Activated T-helper 17 cell treated with anti-CD3 and anti-CD28 coated beads, Interleukin-2, amount 50 U/mL, for 72 hours (primary cell): ENCODE data around the gene HCN4. TPM values are rescaled to one million over a fixed set of nuclear protein-coding genes. Genes with fewer than 3 reads are reported as not detected.

Experiments used
- ATAC-seq: fragments of 150-1000 bp; cut with Tn5 transposase; replicated peaks from 2 replicates; pipeline ENCODE4 v1.10.0; 2021; ENCODE audit warnings: mild to moderate bottlenecking, moderate library complexity
- H3K27ac Mint-ChIP-seq: one replicate; pipeline ENCODE4 v1.8.0; 2022; ENCODE audit warnings: mixed read lengths
- H3K27me3 Mint-ChIP-seq: one replicate; pipeline ENCODE4 v1.8.0; 2022; ENCODE audit warnings: mixed read lengths
- H3K36me3 Mint-ChIP-seq: one replicate; pipeline ENCODE4 v1.8.0; 2022; ENCODE audit warnings: low read depth, mild to moderate bottlenecking, mixed read lengths
- H3K4me1 Mint-ChIP-seq: one replicate; pipeline ENCODE4 v1.8.0; 2022; ENCODE audit warnings: mixed read lengths
- H3K4me3 Mint-ChIP-seq: one replicate; pipeline ENCODE4 v1.8.0; 2022; ENCODE audit warnings: mild to moderate bottlenecking, mixed read lengths
- H3K9me3 Mint-ChIP-seq: one replicate; pipeline ENCODE4 v1.8.0; 2022; ENCODE audit warnings: mixed read lengths
- total RNA-seq, 2 donors: library from RNA; stranded (reverse); gene quantifications; one replicate each; pipeline ENCODE4 v1.2.3, GENCODE V29; 2022

The HCN4 gene
- total RNA-seq, 2 donors from 2014 or later, result not detected

DNA sequence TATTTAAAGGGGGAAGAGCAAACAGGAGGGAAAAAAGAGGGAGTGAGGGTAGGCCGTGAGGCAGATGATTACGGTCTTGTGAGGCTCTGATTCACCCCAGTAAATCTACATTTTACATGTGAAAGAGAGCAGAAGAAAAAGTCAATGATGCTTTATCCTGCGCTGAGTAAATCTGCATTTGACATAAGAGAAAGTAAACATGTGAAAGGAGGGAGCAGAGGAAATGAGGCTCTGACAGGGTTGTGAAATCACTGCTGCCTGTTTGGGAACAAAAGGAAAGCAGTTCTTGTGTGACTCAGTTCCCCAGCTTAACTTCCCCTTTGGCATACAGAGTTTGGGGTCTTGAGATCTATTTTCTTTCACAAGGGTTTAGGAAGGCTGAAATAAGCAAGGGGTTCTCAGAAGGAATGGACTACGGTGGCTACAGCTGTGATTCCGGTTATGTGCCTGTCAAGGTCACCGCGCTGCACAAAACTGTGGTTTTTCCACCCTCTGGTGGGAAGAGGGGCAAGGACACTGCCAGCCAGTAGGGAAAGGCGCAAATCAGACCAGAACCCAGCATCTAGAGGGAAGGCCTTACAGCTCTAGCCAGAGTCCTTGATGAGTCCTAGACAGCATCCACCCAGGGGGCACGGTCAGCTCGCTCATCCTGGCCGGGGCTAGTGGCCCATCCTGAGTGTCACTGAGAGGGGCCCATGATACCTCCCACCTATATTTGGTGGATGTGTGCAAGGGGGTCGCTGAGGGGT is 18.9 kb upstream of the HCN4 start:
- ATAC-seq, result no peak
- Mint-ChIP-seq H3K27ac (no peak overlapping the region), H3K4me3 (no peak overlapping the region), H3K4me1 (no peaks in the 10 kb centered on the region), H3K27me3 (peaks cover 37% of the 10 kb centered on the region), H3K36me3 (no peaks in the 10 kb centered on the region), H3K9me3 (no peaks in the 10 kb centered on the region)

DNA sequence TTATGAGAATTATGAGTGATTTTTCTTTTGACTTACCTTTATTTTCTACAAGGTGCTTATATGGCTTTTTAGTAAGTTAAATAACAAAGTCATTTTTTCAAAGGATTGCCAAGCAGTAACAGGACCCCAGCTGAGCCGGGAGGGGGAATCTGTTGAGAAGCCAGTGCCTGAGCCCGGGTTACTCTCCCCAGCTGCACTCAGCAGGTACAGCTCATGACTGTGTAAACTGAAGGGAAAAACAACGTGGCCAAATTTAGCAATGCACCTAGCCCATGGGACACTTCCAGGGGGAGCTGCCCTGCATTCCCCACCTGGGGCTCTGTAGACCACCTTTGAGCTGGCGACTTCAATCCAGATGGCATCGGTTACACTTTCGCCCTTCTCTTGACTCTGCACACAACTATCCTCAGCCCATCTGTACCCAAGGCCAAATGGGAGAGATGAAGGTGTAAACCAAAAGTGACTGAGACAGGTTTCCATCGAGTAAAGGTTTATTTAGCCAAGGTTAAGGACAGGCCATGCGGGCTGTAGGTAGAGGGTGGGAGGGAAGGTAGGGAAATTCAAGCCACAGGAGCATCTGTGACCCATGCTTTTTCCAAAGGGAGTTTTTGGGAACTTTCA is 18.2 kb upstream of the HCN4 start:
- Mint-ChIP-seq H3K27ac (no peak overlapping the region), H3K4me1 (no peaks in the 10 kb centered on the region), H3K27me3 (peaks cover 36% of the 10 kb centered on the region), H3K9me3 (no peaks in the 10 kb centered on the region), H3K36me3 (no peaks in the 10 kb centered on the region), H3K4me3 (no peak overlapping the region)
- ATAC-seq, result no peak

DNA sequence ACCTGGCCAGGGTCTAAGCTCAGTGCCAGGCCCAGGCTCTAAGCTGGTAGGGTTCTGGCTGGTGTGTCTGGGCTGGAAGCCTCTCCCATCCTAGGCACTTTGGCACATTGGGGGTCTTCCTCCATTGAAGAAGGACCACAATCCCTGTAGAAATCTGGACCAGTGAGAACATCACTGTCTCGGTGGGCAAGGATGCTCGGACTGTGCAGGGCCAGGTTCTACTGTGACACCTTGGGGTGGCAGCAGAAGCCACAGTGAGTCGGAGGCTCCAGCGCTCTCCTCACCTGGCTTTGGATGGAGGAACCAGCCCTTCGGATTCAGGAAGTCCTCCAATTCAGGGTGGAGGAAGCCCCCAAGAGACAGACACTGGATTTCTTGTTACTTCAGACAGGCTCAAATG is 17.5 kb upstream of the HCN4 start:
- peaks cover 7% of the 10 kb centered on the region for H3K9me3 Mint-ChIP-seq
- no peak overlapping the region for H3K4me3 Mint-ChIP-seq
- no peak for ATAC-seq
- peaks cover 36% of the 10 kb centered on the region for H3K27me3 Mint-ChIP-seq
- no peaks in the 10 kb centered on the region for H3K4me1 Mint-ChIP-seq
- H3K27ac Mint-ChIP-seq, result no peak overlapping the region
- no peaks in the 10 kb centered on the region for H3K36me3 Mint-ChIP-seq

DNA sequence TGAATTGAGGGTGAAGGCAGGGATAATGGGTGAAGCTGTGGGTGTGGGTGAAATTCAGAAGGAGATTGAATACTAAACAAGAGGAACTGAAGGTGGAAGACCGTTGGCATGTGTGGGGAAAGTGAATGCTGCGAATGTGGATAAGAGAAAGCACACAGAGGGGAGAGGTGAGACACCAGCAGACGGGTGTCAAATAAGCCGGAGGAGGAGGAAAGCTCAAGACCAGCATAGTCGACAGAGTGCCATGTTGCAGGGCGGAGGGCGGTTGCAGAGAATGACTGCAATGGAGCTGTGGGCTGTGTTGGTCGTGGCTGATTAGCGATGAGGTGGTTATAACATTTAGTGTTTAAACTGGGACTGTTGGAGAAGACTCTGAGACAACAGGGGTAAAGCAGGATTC is 16.4 kb upstream of the HCN4 start:
- Mint-ChIP-seq H3K9me3 (peaks cover 10% of the 10 kb centered on the region), H3K27me3 (peaks cover 36% of the 10 kb centered on the region)
- no peak for ATAC-seq

DNA sequence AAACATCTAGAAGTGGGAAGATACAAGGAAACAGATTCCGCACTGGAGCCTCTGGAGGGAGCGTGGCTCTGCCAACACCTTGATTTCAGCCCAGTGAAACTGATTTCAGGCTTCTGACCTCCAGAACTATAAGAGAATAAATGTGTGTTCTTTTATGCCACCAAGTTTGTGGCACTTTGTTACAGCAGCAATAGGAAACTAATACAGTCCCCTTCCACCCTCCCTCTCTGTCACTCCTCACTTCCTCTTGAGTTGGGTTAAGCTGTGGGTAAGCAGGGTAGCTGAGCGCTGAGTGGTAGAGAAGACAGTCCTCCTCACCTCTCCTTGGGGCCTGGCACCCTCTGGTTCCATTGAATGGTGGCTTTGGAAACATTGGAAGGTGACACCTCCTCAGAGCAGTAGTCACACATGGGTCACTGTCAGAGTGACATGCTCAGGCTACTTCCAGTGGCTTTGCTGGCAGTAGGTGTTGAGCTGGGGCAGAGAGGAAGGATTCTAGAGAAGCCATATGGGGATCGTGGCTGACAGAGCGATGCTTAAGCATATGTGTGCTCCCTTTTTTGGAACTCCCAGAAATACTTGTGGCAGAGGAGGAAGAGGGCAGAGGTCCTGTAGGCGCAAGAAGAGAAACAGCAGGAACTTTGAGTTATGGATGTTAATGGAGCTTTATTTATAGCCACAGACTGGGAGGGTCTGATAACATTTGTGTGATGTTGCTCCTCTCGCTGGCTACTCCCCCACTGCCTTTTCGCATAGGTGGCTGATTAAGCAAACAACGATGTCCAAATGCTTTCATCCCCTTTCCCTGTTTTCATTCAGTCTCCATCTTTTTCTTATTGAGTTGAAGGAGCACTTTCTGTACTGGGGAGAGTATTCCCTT is 14.8 kb upstream of the HCN4 start:
- no peaks in the 10 kb centered on the region for H3K36me3 Mint-ChIP-seq
- no peak overlapping the region for H3K27ac Mint-ChIP-seq
- H3K27me3 Mint-ChIP-seq, result peaks cover 36% of the 10 kb centered on the region
- no peaks in the 10 kb centered on the region for H3K4me1 Mint-ChIP-seq
- no peak overlapping the region for H3K4me3 Mint-ChIP-seq
- H3K9me3 Mint-ChIP-seq, result peaks cover 10% of the 10 kb centered on the region
- no peak for ATAC-seq

More for the DNA sequence above, 16.4 kb upstream of the HCN4 start:
- Mint-ChIP-seq H3K27ac (no peak overlapping the region), H3K4me3 (no peak overlapping the region), H3K4me1 (no peaks in the 10 kb centered on the region), H3K36me3 (no peaks in the 10 kb centered on the region)

DNA sequence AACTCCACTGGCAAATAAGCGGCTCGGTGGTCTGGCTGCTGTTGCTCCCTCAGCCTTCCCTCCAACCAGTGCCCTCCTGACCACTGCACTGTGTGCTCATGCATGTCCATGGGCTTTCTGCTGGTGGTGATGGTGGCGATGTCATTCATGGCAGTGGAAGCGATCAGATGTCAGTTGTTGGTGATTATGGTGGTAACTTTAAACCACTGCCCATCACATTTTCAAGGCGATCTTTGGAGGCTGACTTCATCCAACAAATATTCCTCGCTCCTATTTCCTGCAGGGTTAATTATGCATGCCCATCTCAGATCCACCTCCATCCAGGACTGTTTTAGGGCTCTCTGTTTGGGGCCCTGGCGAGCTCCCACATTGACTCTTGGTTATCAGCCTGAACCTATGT is 13.4 kb upstream of the HCN4 start:
- Mint-ChIP-seq H3K36me3 (no peaks in the 10 kb centered on the region), H3K27ac (no peak overlapping the region), H3K27me3 (peaks cover 31% of the 10 kb centered on the region), H3K4me3 (no peak overlapping the region), H3K9me3 (peaks cover 10% of the 10 kb centered on the region), H3K4me1 (no peaks in the 10 kb centered on the region)
- ATAC-seq, result no peak

DNA sequence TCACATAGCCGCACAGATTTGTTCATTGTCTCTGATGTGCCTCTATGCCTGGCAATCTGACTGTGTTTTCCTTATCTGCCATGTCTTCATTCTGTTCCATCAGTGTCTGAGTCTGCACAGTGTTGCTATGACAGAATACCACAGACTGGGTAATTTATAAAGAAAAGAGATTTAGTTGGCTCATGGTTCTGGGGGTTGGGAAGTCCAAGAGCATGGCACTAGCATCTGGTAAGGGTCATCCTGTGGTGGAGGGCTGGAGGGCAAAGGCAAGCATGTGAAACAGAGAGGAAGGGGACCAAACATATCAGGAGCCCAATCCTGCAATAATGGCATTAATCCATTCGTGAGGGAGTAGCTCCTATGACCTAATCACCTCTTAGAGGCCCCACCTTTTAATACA is 11.9 kb upstream of the HCN4 start:
- ATAC-seq, result no peak
- H3K4me1 Mint-ChIP-seq, result no peaks in the 10 kb centered on the region
- no peak overlapping the region for H3K27ac Mint-ChIP-seq
- no peak overlapping the region for H3K4me3 Mint-ChIP-seq
- no peaks in the 10 kb centered on the region for H3K36me3 Mint-ChIP-seq
- peaks cover 28% of the 10 kb centered on the region for H3K27me3 Mint-ChIP-seq
- peaks cover 10% of the 10 kb centered on the region for H3K9me3 Mint-ChIP-seq

DNA sequence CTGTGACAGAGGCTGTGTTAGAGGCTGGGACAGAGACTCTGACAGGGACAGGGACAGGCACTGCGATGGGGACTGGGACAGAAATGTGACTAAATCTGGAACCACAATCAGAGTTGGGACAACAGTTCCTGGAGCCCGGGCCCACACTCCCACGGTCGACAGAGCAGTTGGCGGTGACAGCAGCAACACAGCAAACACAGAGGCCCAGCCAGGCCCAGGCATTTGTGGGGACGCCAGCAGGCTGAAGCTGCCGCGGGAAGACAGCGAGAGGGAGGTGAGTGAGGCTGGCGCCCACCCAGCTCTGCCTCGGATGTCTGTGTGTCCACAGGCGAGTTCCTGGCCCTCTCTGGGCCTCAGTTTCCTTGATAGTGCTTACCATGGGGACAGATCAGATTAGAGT is 9.3 kb upstream of the HCN4 start:
- no peak overlapping the region for H3K4me3 Mint-ChIP-seq
- no peaks in the 10 kb centered on the region for H3K4me1 Mint-ChIP-seq
- peaks cover 10% of the 10 kb centered on the region for H3K9me3 Mint-ChIP-seq
- no peak overlapping the region for H3K27ac Mint-ChIP-seq
- no peak for ATAC-seq
- peaks cover 15% of the 10 kb centered on the region for H3K27me3 Mint-ChIP-seq
- H3K36me3 Mint-ChIP-seq, result no peaks in the 10 kb centered on the region

DNA sequence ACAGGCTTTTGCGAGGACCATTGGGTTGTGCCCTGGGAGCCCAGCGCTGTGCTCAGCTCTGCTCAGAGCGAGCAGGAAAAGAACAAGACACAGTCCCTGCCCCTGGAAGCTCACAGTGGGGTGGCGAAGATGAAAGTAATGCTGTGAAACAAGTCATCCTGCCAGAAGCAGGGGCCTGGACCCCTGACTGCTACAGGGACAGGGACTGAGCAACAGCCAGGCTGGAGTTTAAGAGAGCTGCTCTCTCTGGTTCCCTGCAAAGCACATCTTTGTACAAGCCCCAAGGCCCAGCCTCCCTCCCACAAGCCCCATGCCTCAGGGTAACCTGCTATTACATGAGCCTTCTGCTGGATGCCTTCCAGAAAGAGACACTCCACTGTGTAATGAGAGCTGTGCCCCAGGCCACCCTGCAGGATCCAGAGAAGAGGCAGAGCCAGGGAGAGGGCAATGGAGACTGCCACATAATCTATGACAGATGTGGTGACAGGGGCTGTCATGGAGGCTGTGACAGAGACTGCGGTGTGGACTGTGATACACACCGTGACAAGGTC is 7.1 kb upstream of the HCN4 start:
- no peaks in the 10 kb centered on the region for H3K4me1 Mint-ChIP-seq
- peaks cover 12% of the 10 kb centered on the region for H3K27me3 Mint-ChIP-seq
- H3K4me3 Mint-ChIP-seq, result no peak overlapping the region
- H3K36me3 Mint-ChIP-seq, result no peaks in the 10 kb centered on the region
- no peaks in the 10 kb centered on the region for H3K9me3 Mint-ChIP-seq
- ATAC-seq, result no peak
- H3K27ac Mint-ChIP-seq, result no peak overlapping the region

DNA sequence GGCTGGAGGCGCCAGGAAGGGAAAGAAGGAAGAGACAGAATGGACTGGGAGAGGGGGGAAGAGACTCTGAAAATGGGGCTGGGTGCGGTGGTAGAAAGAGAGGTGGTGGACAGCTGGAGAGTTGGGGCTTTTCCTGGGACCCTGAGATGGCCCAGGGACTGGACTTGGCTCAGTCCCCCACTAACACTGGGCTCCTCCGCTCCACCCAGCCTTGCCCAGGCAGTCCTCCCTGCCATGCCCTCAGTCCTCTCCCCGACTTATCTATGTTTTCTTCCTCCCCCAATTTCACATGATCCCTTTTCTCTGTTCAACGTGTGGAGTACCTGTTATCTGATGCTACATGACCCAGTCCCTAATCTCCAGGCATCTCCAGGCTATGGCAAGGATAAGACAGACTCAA is 6.3 kb upstream of the HCN4 start:
- Mint-ChIP-seq H3K27me3 (peaks cover 20% of the 10 kb centered on the region), H3K4me3 (no peak overlapping the region), H3K9me3 (no peaks in the 10 kb centered on the region), H3K36me3 (no peaks in the 10 kb centered on the region), H3K27ac (no peak overlapping the region), H3K4me1 (no peaks in the 10 kb centered on the region)
- ATAC-seq, result no peak

DNA sequence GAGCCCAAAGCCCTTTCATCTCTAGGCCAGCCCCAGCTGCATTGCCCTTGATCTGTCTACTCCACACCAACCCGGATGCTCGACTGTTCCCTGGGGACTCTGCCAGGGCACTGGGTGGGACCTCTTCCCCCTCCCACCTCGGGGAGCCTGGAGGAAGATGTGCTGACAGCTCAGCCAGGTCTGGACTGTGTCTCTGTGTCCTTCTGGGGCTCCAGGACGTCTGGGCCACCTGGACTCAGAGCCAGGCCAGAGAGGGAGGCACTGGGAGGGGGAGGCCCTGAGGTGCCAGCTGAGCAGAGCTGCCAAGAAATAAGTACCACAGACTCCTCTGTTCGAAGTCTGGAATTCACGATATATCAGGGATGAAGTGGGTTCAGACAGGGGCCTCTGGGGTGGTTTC is 5.8 kb upstream of the HCN4 start:
- H3K27ac Mint-ChIP-seq, result no peak overlapping the region
- no peaks in the 10 kb centered on the region for H3K36me3 Mint-ChIP-seq
- no peak for ATAC-seq

DNA sequence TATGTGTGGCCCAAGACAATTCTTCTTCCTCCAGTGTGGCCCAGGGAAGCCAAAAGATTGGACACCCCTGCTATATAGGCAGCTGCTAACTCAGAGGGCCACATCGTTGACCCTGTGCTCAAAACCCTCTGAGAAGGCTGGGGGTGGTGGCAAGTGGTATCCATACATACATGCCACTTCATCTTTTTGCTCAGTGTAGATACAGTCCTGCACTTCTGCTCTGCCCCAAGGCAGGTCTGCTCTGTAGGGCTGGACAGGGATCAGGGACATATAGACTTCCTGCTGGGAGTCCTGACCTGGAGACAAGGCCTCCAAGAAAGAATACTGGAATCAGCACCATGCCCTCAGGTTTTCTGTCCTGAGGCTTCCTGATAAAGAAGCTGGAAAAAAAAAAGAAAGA is 4.5 kb upstream of the HCN4 start:
- Mint-ChIP-seq H3K36me3 (no peaks in the 10 kb centered on the region), H3K4me1 (no peaks in the 10 kb centered on the region)

More for the DNA sequence above, 5.8 kb upstream of the HCN4 start:
- Mint-ChIP-seq H3K4me3 (no peak overlapping the region), H3K9me3 (no peaks in the 10 kb centered on the region), H3K27me3 (peaks cover 23% of the 10 kb centered on the region), H3K4me1 (no peaks in the 10 kb centered on the region)

DNA sequence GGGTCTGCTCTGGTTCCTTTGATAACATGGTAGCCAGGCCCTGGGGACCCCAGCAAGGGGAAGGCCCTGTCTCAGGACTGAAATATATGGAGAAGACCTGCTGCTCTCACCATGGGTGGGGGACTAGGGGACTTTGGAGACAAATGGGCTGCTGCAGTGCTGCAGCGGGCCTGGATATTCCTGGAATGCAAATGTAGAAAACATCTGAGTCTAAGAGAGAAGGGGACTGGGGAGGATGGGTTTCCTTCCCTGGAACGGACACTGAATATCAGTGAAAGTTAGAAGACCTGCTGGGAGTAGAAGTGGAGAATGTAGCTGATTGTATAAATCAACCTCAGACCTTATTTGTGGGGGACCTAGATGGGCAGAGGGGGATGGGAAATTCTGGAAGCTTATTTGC is 3.1 kb upstream of the HCN4 start:
- ATAC-seq, result no peak
- H3K27me3 Mint-ChIP-seq, result peaks cover 26% of the 10 kb centered on the region
- no peaks in the 10 kb centered on the region for H3K9me3 Mint-ChIP-seq
- no peaks in the 10 kb centered on the region for H3K36me3 Mint-ChIP-seq
- no peaks in the 10 kb centered on the region for H3K4me1 Mint-ChIP-seq
- H3K4me3 Mint-ChIP-seq, result no peak overlapping the region
- no peak overlapping the region for H3K27ac Mint-ChIP-seq

More for the DNA sequence above, 4.5 kb upstream of the HCN4 start:
- ATAC-seq, result no peak
- no peak overlapping the region for H3K4me3 Mint-ChIP-seq
- peaks cover 23% of the 10 kb centered on the region for H3K27me3 Mint-ChIP-seq
- H3K9me3 Mint-ChIP-seq, result no peaks in the 10 kb centered on the region
- no peak overlapping the region for H3K27ac Mint-ChIP-seq

DNA sequence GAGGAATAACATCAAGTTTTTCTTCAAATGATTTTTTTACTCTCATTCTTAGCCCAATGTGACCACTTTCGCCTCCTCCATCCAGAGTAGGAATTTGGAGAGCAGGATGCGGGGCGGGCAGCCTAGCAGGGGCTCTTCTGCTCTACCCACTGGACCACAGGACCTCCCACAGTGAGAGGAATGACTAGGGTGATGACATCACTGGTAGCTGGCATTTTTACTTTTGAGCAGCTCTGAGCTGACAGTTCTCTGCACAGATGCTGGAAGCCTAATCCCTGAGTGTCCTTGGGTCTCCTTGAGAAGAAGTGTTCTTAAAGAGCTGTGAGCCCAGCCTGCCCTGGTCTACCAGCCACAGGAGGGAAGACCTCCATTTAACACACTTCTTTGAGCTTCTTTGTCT is 1.4 kb upstream of the HCN4 start:
- peaks cover 40% of the 10 kb centered on the region for H3K27me3 Mint-ChIP-seq
- H3K4me3 Mint-ChIP-seq, result no peak overlapping the region
- no peaks in the 10 kb centered on the region for H3K36me3 Mint-ChIP-seq
- no peaks in the 10 kb centered on the region for H3K4me1 Mint-ChIP-seq
- no peak overlapping the region for H3K27ac Mint-ChIP-seq
- ATAC-seq, result peak; percentile 40
- H3K9me3 Mint-ChIP-seq, result no peaks in the 10 kb centered on the region
